ENCODE measurements around the gene CELF4.

CELF4 gene

GRCh38 chr18:37565101-37565976, at the start of gene CELF4:
Gene CELF4 (minus strand): TSS chr18:37565798.
- no peak for DNase-seq

DNA sequence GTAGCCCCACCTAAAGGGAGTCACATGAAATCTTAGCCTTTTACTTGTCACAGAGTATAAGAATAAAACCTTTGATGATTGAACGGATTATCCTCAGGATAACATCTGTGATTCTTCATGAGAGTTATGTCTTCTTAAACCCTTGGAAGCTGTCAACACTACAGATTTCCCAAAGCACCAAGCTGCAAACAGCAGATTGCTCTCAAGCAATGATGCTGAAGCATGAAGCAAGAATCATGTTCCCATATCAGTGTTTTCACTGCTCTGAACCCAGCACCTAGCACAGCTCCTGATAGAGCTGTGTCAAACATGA, 47.6 kb upstream of the CELF4 start:
- DNase-seq: no peak

DNA sequence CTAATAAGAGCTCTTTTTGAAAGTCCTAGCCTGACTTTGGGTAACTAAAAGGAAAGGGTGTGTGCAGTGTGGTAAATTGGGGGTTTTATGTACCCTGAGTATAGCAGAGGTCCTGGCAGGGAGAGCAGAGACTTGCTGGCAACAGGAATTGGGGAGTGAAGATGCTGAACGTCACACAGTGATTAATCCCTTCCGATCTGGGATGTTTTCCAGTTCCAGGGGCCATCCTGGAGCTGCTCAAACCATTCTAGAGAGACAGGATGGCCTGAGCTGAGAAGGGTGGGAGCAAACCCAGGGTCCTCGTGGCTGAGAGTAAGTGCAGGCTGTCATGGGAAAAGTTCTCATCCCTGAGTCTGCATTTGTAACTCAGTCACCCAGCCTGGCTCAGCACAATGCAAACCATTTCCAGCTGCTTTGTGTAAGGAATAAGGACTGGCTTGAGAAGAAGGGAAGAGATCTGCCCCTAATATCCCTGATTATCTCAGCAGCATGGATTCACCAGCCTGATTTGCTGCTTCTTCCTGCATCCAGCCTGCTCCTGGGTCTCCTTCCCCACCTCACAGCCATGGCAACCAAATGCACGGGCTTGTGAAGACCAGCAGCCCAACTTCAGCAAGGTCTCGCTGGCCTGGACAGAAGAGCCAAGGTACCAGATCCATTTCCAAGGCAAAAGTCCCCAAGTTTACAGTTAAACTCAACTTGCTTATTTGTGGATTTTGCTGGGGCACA, 47.1 kb upstream of the CELF4 start:
- DNase-seq: no peak

DNA sequence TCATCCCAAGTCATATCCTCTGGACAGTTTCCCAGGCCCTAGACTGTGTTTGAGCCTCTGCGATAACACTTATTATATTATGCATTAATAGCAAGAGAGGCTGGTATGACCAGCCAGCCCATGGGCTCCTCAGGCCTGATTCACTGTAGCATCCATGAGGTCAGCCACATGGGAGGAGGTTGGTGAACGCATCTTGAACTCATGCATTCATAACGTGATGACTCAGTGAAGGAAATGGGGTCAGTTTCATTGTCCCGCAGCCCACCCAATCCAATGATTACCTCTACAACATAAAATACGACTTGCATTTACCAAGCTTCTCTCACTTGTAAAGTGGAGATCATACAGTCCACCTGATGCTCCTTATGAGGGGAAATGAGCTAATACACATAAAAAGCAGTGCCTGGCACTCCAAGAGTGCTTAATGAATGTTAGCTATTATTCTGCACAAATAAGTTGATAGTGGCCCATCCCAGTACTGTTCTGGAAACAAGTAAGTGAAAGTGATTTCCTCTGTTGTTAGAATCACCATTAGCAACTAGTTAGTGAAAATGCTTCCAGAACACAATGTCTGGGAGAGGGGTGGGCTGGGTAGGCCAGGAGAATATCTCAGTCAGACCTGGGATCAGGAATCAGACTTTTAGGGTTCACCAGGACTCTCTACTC, 46.1 kb upstream of the CELF4 start:
- DNase-seq: no peak

GRCh38 chr18:37608876-37609275, 43.3 kb upstream of the CELF4 start:
- no peak for DNase-seq

GRCh38 chr18:37607281-37607680, 41.7 kb upstream of the CELF4 start:
- DNase-seq: no peak

GRCh38 chr18:37604032-37604431, 38.4 kb upstream of the CELF4 start:
- DNase-seq: no peak

DNA sequence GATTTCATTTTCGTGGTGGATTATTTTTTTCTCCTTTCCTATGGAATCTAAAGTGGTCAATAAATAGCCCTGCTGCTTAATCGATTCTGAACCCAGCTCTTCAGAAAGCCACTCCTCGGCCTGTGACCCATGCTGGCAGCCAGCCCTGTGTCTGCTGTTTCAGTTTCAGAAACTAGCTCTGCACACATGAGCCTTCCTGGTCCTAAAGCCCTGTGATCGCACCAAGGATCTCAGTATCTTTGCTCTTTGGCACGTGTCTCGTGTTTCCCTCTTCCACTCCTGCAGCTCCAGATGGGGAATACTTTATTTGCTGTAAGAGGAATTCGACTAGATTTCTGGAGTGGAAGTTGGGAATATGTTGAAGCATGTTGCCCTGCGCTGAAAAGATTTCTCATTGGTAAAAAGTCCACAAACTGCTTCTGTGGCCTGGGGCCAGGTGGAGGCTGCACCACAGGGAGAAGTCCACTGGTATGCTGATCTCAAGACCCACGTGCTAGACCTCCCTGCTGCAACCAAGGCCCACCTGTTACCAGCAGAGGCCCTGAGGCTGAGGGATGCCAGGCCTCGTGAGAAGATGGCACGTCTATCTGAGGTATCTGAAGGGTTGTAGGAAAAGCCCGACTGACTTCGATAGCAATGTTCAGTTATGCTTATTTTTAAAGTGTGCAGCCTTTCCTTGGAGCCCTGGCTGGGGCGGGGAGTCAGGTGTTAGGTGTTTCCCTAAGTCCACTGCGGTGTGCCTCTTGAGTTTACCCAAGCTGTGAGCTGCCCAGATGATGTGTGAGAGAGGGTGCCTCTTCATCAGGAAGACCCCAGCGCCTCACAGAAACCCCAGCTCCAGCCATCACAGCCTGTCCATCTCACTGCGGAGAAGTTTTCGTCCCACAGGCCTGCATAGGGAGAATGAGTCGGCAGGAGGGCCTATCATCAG, 33.6 kb upstream of the CELF4 start:
- no peak for DNase-seq

- no peak for DNase-seq
These were observed 32.8 kb upstream of the CELF4 start for GRCh38 chr18:37598396-37598795.

DNA sequence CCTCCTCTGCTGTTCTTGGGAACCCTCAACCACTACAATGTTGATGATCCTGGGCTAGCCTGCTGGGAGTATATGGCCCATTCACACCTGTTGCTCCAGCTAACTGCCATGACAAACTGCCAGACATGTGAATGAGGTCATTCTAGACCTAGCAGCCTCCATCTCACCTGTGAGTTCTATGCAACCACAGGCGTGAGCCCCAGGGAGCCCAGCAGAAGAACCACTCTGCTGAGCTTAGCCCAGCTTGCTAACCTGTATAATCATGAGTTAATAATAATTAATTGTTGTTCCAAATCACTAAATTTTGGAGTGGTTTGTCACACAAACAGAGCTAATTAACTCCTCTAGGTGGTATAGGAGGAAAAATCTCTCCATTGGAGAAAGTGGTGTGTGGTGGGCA, 24.7 kb upstream of the CELF4 start:
- no peak for DNase-seq

DNA sequence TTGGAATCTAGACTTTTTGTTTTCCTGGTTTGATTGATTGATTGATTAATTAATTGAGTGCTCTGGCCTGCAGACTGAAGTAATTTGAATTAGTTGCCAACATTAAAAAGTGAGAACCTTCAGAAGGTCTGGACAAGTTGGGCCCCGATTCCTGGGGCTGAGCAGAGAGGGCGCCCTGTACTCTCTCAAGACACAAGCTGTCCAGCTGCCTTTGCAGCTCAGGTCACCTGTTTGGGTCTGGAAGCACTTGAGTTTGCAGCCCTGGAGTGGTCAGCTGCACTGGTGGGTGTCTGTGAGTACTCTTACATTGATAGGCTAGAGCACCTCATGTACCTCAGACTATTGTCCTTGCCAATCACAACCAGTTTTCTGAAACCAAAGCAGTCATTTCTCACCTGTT, 22.7 kb upstream of the CELF4 start:
- no peak for DNase-seq

GRCh38 chr18:37586656-37587225, 21.1 kb upstream of the CELF4 start:
- DNase-seq: no peak

GRCh38 chr18:37584952-37585695, 19.5 kb upstream of the CELF4 start:
- DNase-seq: no peak

- DNase-seq: no peak
These were observed 18.6 kb upstream of the CELF4 start for GRCh38 chr18:37584217-37584616.

GRCh38 chr18:37582261-37582660, 16.7 kb upstream of the CELF4 start:
- DNase-seq: no peak

GRCh38 chr18:37578886-37579513, 13.4 kb upstream of the CELF4 start:
- peak; percentile 35 for DNase-seq

DNA sequence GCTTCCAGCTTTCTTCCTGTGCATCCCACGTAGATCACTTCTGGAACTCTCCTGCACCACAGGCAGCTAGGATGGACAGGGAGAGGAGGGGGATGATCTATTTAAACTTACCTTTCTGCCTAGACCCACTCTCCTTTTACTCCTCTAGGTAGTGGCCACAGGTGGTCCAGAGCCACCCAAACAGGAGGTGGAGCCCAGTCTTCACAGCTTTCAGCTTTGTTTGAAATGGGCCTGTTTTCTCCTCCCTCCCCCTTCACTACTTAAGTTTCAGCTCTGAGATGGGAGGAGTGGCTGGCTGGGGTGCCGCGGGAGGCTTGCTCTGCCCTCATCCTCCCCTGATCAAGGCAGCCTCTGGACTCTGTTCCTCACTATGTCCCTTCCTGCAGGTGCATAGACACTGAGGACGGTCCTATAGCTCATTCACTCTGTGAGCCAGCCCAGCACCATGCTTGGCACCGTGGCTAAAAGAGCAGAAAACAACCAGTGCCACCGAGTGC, 12.6 kb upstream of the CELF4 start:
- no peak for DNase-seq

DNA sequence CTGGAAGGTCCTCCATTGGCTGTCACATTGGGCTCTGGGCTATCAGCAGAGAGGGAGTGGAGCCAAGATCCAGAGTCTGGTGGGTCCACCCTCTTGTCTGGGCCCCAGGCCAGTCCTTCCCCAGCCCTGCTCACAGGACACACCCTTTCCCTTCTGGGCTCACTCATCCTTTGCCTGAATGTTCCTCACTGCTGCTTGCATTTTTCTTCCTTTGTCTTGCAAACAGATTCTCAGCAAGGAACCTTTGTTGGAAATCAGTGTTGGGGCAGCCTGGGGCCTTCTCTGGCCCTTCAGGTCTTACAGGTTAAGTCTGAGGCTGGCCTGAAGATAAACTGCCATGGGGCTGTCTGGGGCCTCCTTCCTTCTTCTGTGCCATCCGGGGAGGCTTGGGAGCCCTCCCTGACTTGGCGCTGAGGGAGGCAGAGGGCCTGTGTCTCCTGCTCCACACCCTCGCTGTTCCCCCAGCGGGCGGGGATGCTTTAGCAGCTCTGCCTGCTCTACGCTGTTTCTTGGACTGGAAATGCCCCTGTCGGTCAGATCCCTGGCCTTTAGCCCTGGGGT, 11.5 kb upstream of the CELF4 start:
- DNase-seq: no peak

GRCh38 chr18:37575646-37576045, 10.0 kb upstream of the CELF4 start:
- DNase-seq: no peak

DNA sequence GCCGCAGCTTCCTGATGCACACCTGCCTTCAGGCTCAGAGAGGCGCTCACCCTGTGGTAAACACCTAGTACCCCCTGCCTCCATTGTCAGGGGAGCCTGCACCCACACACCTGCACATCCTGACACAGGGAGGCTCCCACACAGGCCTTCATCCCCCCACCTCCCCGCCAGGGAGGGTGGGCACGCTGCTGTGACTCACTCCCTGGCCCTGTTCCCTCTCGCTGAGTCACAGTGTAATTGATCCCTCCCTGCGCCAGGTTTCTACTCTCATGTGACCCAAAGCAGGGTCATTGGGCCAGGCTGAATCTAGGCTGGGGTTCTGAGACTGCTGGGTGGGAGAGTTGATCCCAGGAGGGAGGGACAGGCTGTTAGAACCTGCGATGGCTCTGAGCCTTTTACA, 8.5 kb upstream of the CELF4 start:
- DNase-seq: peak; percentile 12

- no peak for DNase-seq
These were observed 7.1 kb upstream of the CELF4 start for GRCh38 chr18:37572736-37573135.

Data from kidney glomerular epithelial cell (primary cell).